GM04503 (cell line): ENCODE results near the gene OCIAD2.
"Not testable (repeated sequence)": the region's sequence is repeated elsewhere in the genome, so short reads cannot be mapped to it uniquely, and the experiment has no call there.

Experiments
- DNase-seq: peaks from one replicate; pipeline ENCODE4 v3.0.0-alpha.2; 2012; ENCODE audit warnings: low read depth

Gene OCIAD2

DNA sequence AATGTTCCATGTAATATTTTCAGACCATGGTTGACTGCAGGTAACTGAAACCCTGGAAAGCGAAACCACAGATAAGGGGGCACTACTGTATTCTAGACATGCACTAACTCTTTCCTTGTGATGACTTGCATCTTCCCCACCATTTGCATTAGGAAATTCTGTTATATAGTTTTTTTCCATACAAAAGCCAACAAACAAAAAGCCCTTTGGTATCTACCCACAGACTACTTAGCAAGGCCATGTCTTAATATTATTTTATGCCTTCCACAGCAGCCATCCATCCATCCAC is 52.2 kb downstream of the OCIAD2 start:
- no peak for DNase-seq

- no peak for DNase-seq
Observed at GRCh38 chr4:48853604-48854394, 52.8 kb downstream of the OCIAD2 start.

- no peak for DNase-seq
Observed at GRCh38 chr4:48851651-48852050, 54.9 kb downstream of the OCIAD2 start.

DNA sequence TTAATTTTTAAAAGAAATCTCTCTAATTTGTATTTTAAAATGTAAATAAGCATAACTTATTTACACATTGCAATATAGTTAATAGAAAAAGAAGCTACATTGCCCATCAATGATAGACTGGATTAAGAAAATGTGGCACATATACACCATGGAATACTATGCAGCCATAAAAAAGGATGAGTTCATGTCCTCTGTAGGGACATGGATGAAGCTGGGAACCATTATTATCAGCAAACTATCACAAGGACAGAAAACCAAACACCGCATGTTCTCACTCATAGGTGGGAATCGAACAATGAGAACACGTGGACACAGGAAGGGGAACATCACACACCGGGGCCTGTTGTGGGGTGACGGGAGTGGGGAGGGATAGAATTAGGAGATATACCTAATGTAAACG is 57.8 kb downstream of the OCIAD2 start:
- not testable (repeated sequence) for DNase-seq

GRCh38 chr4:48844843-48845242 is 61.7 kb downstream of the OCIAD2 start:
- no peak for DNase-seq

DNA sequence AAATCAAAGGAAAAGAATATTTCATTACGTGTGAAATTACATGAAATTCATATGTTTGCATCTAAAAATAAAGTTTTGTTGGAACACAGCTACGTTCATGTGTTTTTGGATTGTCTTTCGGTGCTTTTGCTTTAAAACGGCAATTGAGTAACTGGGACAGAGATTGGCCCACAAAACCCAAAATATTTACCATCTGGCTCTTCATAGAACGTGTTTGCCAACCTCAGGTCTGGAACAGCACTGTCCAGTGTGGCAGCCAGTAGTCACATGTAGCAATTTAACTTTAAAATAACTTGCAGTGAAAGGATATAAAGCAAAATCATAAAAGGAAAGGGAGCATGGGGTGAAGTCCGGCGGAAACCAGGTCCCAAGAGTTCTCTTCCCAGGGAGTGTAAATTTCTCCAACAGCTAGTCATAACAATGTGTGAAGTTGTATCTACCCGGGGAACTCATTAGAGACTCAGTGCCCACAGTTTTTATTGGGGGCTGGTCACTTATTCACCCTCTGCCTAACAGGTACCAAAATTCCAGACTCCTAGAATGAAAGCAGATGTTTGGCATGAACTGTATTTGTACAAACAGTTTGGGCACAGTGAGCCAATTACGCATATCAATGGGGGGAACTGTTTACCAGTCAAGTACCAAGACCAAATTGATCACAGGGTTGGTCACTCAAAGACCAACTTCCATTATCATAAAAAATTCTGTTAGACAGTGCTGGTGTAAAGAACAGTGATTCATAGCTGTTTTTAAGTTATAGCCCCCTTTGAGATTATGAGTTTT is 65.3 kb downstream of the OCIAD2 start:
- no peak for DNase-seq

DNA sequence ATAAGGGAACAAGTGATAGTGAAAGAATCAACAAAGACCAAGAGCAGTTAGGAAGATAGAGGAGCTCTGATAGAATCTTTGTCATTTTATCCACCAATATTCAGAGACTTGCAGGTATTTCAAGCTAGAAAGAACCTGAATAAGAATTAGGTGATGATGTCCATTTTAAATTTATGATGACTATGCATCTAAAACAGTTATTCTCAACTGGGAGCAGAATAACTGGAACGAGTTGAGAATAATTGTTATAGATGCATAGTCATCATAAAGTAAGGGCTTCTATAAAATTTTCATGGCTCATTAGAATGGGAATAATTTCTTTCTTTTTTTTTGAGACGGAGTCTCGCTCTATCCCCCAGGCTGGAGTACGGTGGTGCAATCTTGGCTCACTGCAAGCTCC is 69.9 kb downstream of the OCIAD2 start:
- DNase-seq, result no peak
